Lower leg skin (tissue), 3 donors: Measurements from ENCODE around the gene GRXCR2.

Experiments
- CTCF ChIP-seq, 3 donors: fragments of 450-650 bp; IDR thresholded peaks; one replicate each; pipeline ENCODE4 v1.5.1; 2016; ENCODE audit warnings: antibody characterized with exemption in 3 of 3, mild to moderate bottlenecking in 3 of 3, moderate library complexity in 2 of 3
- POLR2A ChIP-seq, 2 donors: fragments of 450-650 bp; IDR thresholded peaks; one replicate each; pipeline ENCODE4 v1.6.1; 2016 to 2017; ENCODE audit warnings: antibody characterized with exemption in 2 of 2, mild to moderate bottlenecking in 1 of 2, moderate library complexity in 1 of 2

- no peak for TF ChIP-seq CTCF (IDR thresholded peaks at IDR 0.05)
- TF ChIP-seq POLR2A (IDR thresholded peaks at IDR 0.05) = no peak
These were observed 39.2 kb upstream of the GRXCR2 start for GRCh38 chr5:145912019-145912418.
